ENCODE results near the gene IRX4.
"Not testable (repeated sequence)": the region's sequence is repeated elsewhere in the genome, so short reads cannot be mapped to it uniquely, and the experiment has no call there.

IRX4 gene

DNA sequence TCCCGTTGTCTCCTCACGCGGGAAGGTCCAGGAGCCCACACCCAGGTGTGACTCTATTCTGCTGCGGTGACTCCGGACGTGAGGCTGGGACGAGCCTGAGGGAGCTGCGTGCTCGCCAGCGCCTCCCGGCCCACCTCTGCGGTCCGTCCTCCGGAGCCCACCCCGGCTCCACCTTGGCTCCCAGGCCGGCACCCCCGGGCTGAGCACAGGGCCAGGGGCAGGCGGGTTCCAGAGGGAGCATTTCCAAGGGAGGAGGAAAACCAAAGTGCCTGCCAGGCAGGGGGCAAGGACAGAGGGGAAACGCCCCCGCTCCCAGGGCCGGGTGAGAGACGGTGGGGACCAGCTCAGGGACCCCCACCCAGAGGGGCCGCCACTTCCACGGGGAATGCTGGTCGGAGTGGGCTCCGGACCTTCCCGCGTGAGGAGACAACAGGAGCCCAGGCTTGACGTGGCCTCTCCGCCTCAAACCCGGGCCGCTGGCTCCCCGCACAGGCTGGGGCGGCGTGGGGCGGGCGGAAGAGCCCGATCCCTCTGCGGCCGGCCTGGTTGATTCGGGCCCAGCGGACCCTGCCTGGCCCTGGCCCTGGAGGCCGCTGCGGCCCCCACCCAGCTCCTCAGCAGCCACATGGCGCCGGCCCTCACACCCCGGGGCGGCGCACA is 26.0 kb downstream of the IRX4 start:
- no peak for DNase-seq

GRCh38 chr5:1855596-1855995 is 27.1 kb downstream of the IRX4 start:
- no peak for DNase-seq

DNA sequence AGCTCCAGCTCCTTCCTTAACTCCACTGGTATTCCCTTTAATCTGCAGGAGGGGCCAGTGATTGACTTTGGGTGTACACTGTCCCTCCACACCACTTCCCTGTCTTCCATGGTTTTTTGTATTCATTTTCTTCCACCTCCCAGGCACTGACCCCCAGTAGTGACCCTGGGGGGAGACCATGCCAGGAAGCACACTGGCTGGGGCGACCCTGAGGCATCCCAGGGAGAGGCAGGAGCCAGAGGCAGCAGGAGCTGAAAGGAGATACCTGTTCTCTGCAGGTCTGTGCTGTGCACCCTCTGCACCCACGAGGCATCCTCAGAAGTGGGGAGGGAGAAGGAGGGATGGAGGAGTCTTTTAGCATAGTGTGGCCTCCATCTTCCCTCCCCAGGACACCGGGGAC is 27.6 kb downstream of the IRX4 start:
- DNase-seq: no peak

DNA sequence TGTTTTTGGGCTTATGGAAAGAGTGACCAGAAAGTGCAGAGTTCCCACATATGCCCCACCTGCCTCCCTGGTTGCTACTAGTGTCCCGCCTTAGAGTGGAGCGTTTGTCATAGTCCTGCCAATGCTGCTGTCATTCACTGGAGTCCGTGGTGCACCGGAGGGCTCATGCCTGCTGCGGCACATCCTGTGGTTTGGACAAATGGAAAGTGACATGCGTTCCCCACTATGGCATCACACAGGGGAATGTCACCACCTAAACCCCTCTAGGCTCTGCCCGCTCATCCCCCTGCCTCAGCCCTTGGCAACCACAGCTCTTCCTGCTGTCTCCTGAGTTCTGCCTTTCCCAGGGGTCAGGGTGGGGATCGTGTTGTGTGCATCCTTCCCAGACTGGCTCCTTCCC is 29.2 kb downstream of the IRX4 start:
- no peak for DNase-seq

DNA sequence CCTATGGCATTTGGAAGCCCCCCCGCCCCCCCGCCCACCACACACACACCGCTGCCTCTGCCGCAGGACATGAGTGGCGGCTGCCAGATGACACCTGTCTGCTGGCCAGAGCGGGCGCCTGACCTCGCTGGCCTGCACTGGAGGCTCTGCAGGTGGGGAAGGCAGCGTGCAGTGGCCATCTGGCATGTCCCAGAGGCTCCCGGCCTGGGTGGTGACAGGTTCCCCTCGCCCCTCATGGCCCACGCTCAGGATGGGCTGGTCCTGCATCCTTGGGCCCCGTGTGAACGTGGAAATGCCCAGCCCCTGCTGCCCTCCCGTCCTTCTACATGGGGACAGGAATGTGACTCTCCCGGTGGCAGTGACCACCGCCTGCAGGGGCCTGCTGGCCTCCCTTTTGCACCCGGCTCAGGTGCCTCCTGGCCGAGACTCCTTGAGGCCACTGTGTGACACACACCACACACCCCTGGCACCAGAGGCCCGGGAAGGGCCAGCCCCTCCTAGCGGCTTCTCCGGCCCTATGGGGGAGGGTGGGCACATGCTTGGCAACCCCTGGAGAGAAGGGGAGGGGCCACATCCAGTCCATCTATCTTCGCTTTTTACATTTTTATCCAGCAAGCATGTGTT is 30.3 kb downstream of the IRX4 start:
- no peak for DNase-seq

- DNase-seq: no peak
Measured at GRCh38 chr5:1851290-1851934, 31.3 kb downstream of the IRX4 start.

DNA sequence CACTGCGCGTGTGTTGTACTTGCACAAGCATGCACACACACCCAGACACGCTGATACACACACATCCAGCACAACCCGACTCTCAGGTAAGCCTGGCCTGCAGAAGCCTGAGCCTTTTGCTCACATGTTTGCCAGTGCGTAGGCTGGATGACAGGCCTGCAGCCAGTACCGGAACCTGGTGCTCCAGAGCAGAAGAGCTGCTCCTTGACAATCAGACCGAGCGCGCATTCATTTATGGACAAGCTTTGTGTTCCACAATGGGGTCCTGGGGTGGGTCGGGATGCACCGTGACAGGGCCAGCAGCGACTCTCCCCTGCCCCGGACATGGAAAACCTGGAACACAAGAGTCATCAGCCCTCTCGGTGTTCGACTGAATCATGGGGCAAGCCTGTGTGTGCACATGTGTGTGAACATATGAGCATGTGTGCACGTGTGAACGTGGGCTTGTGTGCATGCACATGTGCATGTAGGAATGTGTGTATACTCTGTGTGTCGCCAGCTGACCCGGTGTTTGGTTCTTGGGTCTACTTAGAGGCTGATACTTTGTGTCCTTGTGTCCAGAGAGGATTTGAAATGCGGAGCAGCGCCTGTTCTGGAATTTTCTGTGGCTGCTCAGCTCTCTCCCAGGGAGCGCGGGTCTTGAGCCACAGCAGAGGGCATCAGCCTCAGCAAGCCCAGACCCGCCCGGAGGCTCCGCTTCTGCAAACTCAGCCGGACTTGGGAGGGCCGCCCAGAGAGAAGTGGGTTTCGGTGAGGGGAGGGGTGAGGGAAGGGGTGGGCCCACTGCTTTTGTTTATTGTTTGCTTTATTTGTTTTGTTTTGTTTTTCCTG is 32.2 kb downstream of the IRX4 start:
- DNase-seq: no peak

GRCh38 chr5:1847611-1848010 is 35.1 kb downstream of the IRX4 start:
- DNase-seq: no peak

GRCh38 chr5:1847056-1847455 is 35.7 kb downstream of the IRX4 start:
- no peak for DNase-seq

DNA sequence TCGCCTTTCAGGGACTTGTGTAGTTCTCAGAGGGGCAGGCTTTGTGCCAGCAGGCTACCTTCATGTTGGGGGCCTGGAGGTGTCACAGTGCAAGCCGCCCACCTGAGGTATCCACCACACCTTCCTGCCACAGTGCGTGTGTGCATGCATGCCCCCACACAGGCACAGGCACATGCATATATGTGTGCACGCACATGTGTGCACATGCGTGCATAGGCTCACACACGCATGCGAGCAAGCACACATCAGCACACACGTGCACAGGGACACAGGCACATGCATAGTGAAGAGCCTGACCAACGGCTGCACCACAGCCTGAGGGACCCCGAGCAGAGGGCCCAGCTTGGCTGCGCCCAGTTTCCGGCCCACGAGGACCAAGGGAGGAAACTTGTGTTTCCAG is 36.1 kb downstream of the IRX4 start:
- no peak for DNase-seq

- no peak for DNase-seq
Measured at GRCh38 chr5:1845696-1846095, 37.0 kb downstream of the IRX4 start.

GRCh38 chr5:1844708-1845436 is 37.9 kb downstream of the IRX4 start:
- DNase-seq: no peak

DNA sequence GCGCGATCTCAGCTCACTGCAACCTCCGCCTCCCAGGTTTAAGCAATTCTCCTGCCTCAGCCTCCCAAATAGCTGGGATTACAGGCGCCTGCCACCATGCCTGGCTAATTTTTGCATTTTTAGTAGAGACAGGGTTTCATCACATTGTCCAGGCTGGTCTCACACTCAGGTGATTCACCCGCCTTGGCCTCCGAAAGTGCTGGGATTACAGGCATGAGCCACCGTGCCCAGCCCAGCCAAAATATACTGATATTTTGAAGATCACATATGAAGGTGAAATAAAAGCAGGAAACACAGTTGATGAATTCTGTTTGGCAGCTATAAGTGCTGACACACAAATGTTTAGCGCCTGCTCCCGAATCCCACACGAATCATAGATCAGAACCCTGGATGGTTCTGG is 39.0 kb downstream of the IRX4 start:
- not testable (repeated sequence) for DNase-seq

GRCh38 chr5:1842004-1842819 is 40.5 kb downstream of the IRX4 start:
- DNase-seq: no peak

GRCh38 chr5:1840741-1841521 is 41.8 kb downstream of the IRX4 start:
- DNase-seq: no peak

DNA sequence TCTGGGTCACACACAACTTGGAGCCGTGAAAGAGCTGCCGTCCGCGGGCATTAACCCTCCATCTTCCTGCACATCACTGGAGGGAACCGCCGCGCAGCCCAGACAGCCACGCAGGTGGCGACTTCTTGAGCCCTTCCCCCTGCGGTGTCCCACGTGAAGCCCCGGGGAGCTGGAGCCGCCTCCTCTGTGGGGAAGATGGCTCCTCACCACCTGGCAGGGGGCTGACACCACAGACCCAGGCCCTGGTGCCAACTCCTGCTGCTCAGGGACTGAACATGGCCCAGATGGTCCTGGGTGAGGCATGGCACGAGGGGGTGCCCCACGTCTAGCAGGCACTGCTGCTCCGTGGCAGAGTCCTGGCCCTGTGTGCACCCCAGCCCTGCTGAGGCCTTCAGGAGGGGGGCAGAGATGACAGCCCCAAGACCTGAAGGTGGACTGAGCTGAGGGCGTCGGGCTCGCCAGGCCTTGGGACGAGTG is 42.6 kb downstream of the IRX4 start:
- DNase-seq: no peak

GRCh38 chr5:1838013-1838412 is 44.7 kb downstream of the IRX4 start:
- no peak for DNase-seq

GRCh38 chr5:1836891-1837880 is 45.5 kb downstream of the IRX4 start:
- no peak for DNase-seq

GRCh38 chr5:1836176-1836890 is 46.4 kb downstream of the IRX4 start:
- no peak for DNase-seq

All from hematopoietic multipotent progenitor cell treated with erythropoietin and hydrocortisone succinate and interleukin-3 and kit ligand, for 6 days (in vitro differentiated cells).